ENCODE measurements around the gene MDM1. TPM values are rescaled to one million over a fixed set of nuclear protein-coding genes. Genes with fewer than 3 reads are reported as not detected.

The MDM1 gene
- total RNA-seq, 2 experiments from 2014 or later: 20.0 to 22.2 TPM

DNA sequence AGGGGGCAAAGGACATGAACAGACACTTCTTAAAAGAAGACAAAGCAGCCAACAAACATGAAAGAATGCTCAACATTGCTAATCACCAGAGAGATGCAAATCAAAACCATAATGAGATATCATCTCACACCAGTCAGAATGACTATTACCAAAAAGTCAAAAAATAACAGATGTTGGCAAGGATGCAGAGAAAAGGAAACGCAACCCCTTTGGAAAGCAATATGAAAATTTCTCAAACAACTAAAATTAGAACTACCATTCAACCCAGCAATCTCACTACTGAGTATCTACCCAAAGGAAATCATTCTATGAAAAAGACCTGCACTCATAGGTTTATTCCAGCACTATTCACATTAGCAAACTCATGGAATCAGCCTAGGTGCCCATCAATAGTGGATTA lies 25.6 kb downstream of the MDM1 start:
- H3K36me3 Mint-ChIP-seq: peaks cover 49% of the 10 kb centered on the region
- no peak for DNase-seq

DNA sequence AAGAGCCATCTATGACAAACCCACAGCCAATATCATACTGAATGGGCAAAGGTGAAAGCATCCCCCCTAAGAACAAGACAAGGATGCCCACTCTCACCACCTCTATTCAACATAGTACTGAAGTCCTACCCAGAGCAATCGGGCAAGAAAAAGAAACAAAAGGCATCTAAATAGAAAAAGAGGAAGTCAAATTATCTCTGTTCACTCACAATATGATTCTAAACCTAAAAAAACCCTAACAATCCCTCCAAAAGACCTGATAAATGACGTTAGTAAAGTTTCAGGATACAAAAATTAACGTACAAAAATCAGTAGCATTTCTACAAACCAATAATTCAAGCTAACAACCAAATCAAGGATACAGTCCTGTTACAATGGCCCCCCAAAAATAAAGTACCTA lies 26.9 kb downstream of the MDM1 start:
- Mint-ChIP-seq H3K27me3 (no peaks in the 10 kb centered on the region), H3K9me3 (peaks cover 10% of the 10 kb centered on the region), H3K4me1 (peaks cover 11% of the 10 kb centered on the region), H3K36me3 (peaks cover 61% of the 10 kb centered on the region), H3K27ac (no peak overlapping the region), H3K4me3 (no peak overlapping the region)
- no peak for DNase-seq

More for the DNA sequence above, 25.6 kb downstream of the MDM1 start:
- peaks cover 7% of the 10 kb centered on the region for H3K4me1 Mint-ChIP-seq
- H3K4me3 Mint-ChIP-seq: no peak overlapping the region
- H3K27me3 Mint-ChIP-seq: no peaks in the 10 kb centered on the region
- H3K27ac Mint-ChIP-seq: no peak overlapping the region
- peaks cover 2% of the 10 kb centered on the region for H3K9me3 Mint-ChIP-seq

DNA sequence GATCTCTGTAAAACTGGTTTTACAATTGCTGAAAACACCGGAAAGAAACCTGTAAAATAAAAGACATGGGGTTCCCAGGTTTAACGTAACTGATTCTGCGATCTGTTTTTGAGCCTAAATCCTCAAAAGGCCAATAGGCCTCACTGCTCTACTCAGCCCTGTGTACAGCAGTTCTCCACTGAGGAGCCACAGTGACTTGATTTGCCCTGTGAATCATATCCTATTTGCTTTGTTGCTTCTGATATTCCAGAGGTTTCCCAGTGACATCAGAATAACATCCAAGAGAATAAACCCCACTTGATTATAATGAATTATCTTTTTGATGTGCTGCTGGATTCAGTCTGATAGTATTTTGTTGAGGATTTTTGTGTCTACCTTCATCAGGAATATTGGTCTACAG lies 27.5 kb downstream of the MDM1 start:
- no peak for DNase-seq
- peaks cover 15% of the 10 kb centered on the region for H3K9me3 Mint-ChIP-seq
- no peak overlapping the region for H3K27ac Mint-ChIP-seq
- H3K4me3 Mint-ChIP-seq: no peak overlapping the region
- no peaks in the 10 kb centered on the region for H3K27me3 Mint-ChIP-seq
- H3K36me3 Mint-ChIP-seq: peaks cover 65% of the 10 kb centered on the region
- peaks cover 11% of the 10 kb centered on the region for H3K4me1 Mint-ChIP-seq

DNA sequence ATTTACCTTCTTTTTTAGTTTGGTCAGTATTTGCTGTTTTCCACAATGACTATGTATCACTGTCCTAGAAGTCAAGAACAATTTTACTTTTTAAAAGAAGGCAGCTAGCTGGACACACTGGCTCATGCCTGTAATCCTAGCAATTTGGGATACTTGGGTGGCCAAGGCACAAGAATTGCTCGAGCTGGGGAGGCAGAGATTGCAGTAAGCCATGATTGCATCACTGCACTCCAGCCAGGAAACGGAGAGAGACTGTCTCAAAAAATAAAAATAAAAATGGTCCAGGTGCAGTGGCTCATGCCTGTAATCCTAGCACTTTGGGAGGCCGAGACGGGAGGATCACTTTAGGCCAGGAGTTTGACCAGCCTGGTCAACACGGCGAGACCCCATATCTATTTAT lies 28.3 kb downstream of the MDM1 start:
- Mint-ChIP-seq H3K27me3 (no peaks in the 10 kb centered on the region), H3K9me3 (peaks cover 21% of the 10 kb centered on the region), H3K4me3 (no peak overlapping the region), H3K27ac (no peak overlapping the region), H3K36me3 (peaks cover 68% of the 10 kb centered on the region), H3K4me1 (peaks cover 11% of the 10 kb centered on the region)
- DNase-seq: no peak

DNA sequence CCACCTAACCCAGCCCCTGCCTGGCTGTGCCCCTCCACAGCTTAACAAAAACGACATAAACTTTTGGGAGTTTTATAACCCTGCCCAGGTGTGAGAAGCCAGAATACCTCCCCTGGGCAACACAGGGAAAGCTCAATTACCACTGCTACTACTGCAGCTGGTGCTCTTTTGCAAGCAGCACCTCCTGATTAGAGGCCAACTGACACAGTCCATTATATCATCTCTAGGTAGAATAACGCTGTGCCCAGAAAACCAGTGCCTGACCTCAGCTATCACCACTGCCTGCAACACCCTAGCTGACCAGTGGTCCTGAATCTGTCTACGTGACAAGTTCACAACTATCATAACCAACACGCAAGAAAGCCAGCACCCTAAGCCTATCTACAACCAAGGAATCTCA lies 34.2 kb downstream of the MDM1 start:
- peaks cover 20% of the 10 kb centered on the region for H3K9me3 Mint-ChIP-seq
- H3K4me3 Mint-ChIP-seq: no peak overlapping the region
- peaks cover 46% of the 10 kb centered on the region for H3K36me3 Mint-ChIP-seq
- no peak for DNase-seq
- no peaks in the 10 kb centered on the region for H3K27me3 Mint-ChIP-seq
- peaks cover 13% of the 10 kb centered on the region for H3K4me1 Mint-ChIP-seq
- H3K27ac Mint-ChIP-seq: no peak overlapping the region

DNA sequence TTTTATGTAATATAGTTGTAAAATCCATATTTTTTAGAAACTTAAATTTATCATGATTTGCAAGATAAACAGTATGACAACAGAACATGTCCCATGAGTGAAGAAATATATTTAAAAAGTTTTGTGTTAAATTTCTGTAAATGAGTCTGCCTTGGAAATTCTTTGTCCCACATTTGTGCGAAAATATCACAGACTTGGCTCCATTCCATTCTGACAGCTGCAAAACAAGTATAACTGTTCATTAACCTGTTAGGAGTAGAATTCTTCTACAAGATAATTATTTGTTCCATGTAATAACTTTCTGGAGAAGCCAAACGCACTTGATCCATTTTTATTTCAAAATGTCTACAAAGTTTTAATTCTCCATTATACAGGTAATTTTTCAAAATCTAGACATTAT lies 37.9 kb downstream of the MDM1 start:
- Mint-ChIP-seq H3K36me3 (peaks cover 18% of the 10 kb centered on the region), H3K27ac (no peak overlapping the region), H3K27me3 (no peaks in the 10 kb centered on the region), H3K4me1 (peaks cover 34% of the 10 kb centered on the region), H3K4me3 (no peak overlapping the region), H3K9me3 (peaks cover 2% of the 10 kb centered on the region)
- no peak for DNase-seq

DNA sequence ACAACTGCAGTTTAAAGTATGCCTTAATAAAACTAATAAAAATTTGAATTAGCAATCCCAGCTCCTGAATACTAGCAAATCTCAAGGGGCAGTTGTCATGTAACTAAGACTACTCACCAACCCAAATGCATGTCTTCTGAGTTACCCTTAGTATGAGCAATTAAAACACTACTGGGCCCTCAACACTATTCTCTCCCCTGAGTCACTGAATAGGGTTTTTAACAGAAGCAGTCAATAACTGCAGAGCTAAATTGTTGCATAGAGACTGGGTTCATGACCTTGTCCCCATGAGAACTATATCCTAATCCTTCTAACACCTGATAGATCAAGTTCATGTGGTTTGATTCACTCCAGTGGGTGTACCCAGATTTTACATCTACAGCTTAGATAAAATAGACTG lies 38.8 kb downstream of the MDM1 start:
- DNase-seq: no peak
- H3K4me3 Mint-ChIP-seq: no peak overlapping the region
- H3K9me3 Mint-ChIP-seq: peaks cover 1% of the 10 kb centered on the region
- no peaks in the 10 kb centered on the region for H3K27me3 Mint-ChIP-seq
- no peak overlapping the region for H3K27ac Mint-ChIP-seq
- H3K4me1 Mint-ChIP-seq: peaks cover 34% of the 10 kb centered on the region
- peaks cover 9% of the 10 kb centered on the region for H3K36me3 Mint-ChIP-seq

DNA sequence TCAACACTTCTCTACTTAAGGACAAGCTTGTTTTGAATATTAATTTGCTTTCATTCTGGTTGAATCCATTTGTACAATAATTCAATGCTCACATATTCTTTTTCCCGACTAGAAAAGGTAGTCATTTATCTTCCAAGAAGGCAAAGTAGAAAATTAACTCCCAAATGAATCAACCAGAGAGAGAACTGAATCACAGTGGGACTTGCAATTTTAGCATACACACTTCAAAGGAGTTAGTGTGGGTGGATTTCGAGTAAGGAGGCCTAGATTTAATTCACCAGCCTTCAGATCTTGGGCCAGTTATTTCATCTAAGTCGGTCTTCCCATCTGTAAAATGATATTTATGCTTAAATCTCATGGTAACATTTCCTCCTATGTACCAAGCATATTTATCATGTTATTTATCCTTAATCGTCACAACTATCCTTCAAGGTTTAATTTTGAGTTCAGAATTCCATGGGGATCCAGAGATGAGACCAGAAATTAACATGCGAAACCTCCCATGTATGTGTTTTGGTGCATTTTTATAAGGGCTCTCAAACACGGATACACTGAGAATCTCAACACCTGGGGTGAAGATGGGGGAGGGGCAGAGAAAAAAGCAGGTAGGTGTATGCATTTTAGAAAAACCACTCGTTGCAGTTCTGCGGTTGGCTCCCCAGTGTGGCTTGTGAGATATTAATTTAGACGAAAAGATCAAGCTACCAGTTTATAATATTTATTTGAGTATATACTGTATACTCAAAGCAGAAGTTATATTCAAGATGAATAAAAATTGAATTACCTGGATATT lies 39.8 kb downstream of the MDM1 start:
- Mint-ChIP-seq H3K4me3 (no peak overlapping the region), H3K27ac (no peak overlapping the region), H3K36me3 (peaks cover 6% of the 10 kb centered on the region)

DNA sequence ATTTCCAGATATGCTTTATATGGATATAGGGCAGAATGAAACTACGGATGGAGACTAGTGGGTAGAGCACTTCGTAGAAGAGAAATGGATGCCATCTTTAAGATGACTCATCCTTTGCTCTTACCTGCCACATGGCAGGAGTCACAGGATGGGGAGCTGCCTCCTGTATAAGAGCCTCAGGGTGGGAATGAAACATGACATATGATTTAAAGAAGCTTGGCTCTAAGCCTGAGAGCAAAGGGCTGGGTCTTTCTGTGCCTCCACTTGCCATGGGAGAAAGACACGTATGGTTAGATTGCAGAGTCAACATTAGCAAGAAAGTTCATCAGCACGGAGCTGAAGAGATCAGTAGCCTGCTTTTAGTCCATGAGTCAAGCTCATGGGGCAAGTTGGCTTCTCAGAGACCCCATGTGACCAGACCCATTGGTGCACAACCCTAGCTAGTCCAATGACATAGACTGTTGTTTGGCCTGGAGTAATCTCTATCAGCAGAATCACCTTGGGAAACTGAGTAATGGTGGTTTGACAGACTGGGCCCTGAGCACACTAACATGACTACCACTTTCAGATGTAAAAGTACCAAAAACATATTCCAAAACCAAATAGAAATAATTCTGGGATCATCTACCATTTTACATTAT lies 40.6 kb downstream of the MDM1 start:
- Mint-ChIP-seq H3K9me3 (peaks cover 2% of the 10 kb centered on the region), H3K4me1 (peaks cover 37% of the 10 kb centered on the region), H3K27me3 (no peaks in the 10 kb centered on the region), H3K36me3 (peaks cover 3% of the 10 kb centered on the region), H3K4me3 (no peak overlapping the region), H3K27ac (no peak overlapping the region)
- DNase-seq: no peak

More for the DNA sequence above, 39.8 kb downstream of the MDM1 start:
- H3K27me3 Mint-ChIP-seq: no peaks in the 10 kb centered on the region
- H3K9me3 Mint-ChIP-seq: peaks cover 2% of the 10 kb centered on the region
- DNase-seq: no peak
- peaks cover 34% of the 10 kb centered on the region for H3K4me1 Mint-ChIP-seq

DNA sequence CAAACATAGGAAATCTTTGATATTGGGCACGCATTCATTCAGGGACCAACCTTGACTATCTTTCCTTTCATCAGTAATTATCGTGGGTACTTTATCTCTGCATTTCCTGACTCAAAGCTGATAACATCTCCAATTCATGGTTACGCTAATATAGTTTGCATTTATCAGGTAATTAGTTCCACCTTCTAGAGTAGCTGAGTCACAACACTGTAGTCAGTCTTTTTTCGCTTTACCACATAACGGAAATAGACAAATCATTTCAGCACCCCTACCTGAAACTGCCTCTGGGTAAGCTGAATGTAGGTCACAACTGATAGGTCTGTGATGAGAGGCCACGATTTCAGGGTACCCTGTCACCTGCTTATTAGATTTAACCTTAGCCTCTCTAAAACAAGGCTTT lies 42.0 kb downstream of the MDM1 start:
- Mint-ChIP-seq H3K4me1 (peaks cover 37% of the 10 kb centered on the region), H3K36me3 (peaks cover 3% of the 10 kb centered on the region), H3K4me3 (no peak overlapping the region), H3K27me3 (no peaks in the 10 kb centered on the region), H3K9me3 (peaks cover 2% of the 10 kb centered on the region), H3K27ac (no peak overlapping the region)
- DNase-seq: peak; percentile 33

DNA sequence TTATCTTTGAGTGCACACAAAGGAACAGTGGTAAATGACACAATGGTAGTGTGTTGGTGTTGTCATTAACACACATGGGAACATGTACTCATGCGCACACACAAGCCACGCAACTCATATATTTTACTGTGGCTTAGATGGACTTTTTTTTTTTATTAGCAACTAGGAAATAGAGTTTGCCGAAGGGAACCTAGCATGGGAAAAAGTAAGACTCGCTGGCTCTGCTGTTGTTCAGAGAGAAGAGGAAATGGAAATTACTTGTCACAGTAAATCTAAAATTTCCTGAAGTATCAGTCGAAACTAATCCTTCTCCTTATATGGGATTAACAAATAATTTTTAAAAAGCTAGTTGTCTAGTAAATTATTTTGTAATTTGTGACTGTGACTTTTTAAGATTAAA lies 45.1 kb downstream of the MDM1 start:
- peaks cover 2% of the 10 kb centered on the region for H3K9me3 Mint-ChIP-seq

DNA sequence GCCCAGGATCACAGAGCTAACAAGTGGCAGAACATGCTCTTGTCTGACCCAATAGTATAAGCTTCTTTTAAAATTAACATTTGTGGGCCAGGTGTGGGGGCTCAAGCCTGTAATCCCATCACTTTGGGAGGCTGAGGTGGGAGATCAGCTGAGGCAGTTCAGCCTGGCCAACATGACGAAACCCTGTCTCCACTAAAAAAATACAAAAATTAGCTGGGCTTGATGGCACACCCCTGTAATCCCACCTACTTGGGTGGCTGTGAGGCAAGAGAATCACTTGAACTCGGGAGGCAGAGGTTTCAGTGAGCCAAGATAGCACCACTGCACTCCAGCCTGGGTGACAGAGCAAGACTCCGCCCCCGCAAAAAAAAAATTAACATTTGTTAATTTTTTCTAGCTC lies 45.8 kb downstream of the MDM1 start:
- no peak overlapping the region for H3K4me3 Mint-ChIP-seq
- H3K4me1 Mint-ChIP-seq: peaks cover 37% of the 10 kb centered on the region
- no peaks in the 10 kb centered on the region for H3K36me3 Mint-ChIP-seq
- H3K9me3 Mint-ChIP-seq: peaks cover 2% of the 10 kb centered on the region
- no peaks in the 10 kb centered on the region for H3K27me3 Mint-ChIP-seq
- no peak overlapping the region for H3K27ac Mint-ChIP-seq
- no peak for DNase-seq

More for the DNA sequence above, 45.1 kb downstream of the MDM1 start:
- Mint-ChIP-seq H3K27me3 (no peaks in the 10 kb centered on the region), H3K4me1 (peaks cover 37% of the 10 kb centered on the region), H3K36me3 (no peaks in the 10 kb centered on the region), H3K4me3 (no peak overlapping the region), H3K27ac (no peak overlapping the region)
- no peak for DNase-seq

DNA sequence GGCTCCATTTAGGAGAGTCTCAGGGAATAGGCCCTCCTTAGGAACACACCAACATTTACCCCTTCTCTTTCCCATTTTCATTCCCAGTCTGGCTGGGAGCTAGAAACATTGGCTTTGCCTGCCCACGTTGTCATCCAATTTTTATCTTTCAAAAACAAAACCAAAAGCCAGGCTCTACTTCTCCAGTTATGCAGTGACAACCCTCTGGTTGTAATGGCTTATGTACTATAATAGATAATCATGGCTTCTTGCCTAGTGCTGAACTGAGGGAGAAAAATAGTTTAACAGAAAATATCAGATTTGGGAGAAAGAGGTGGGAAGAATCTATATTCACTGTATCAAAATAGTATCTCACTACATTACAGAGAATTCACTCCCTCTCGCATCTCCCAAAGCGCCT lies 46.6 kb downstream of the MDM1 start:
- Mint-ChIP-seq H3K9me3 (peaks cover 2% of the 10 kb centered on the region), H3K36me3 (no peaks in the 10 kb centered on the region), H3K4me1 (peaks cover 39% of the 10 kb centered on the region), H3K27me3 (no peaks in the 10 kb centered on the region), H3K4me3 (no peak overlapping the region), H3K27ac (peak overlapping the region; percentile 51)
- no peak for DNase-seq

DNA sequence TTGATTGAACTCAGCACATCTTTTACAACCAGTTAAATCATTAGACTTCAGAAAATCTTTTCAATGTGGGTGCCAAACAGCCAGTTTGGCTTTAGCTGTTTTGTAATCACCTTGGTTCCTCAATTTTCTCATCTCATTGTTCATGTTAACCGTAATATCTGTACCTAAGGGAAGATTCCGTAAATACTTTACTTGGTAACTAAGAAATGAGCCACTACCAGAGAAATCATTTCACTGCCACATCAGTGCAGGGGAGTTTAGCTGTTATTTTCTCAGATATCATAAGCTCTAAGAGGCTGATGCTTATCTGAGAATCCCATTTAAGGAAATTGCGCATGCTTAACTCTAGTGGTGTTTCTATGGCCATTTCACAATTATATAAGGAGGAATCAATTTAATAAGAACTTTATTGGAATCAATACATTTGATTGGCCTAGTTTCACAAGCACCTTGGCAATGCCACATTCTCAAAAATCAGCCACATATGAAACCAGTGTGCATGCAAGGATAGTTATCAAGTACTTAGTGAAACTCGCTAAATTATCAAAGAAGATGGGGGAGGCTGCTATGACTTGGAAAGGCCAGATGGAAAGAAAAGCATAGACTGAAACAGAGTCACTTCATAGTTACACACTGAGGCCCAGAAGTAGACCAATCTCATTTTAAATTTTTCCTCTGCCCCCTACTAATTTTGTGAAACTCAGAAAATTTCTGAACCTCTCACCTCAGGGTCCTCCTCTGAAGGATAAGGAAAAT lies 50.7 kb downstream of the MDM1 start:
- H3K27me3 Mint-ChIP-seq: no peaks in the 10 kb centered on the region
- no peak for DNase-seq
- peak overlapping the region; percentile 86 for H3K27ac Mint-ChIP-seq
- H3K4me1 Mint-ChIP-seq: peaks cover 55% of the 10 kb centered on the region
- H3K9me3 Mint-ChIP-seq: no peaks in the 10 kb centered on the region
- H3K4me3 Mint-ChIP-seq: no peak overlapping the region
- no peaks in the 10 kb centered on the region for H3K36me3 Mint-ChIP-seq

DNA sequence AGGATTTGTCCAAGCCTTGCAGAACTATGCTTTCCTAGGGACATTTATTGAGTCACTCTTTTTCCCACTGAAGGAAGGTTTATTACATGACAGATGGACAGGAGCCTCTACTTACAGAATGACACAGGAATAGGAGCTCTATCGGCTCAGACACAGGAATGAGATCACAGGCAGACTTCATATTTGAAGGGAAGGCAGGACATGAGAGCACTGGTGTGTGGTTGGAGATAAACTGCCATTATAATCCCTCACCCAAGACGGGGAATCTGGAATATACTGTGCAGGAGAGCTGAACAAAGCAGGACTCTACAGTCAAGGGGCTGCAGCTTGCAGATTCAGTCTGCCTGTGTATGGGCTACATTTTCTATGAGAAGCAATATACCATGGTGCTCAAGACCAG lies 51.9 kb downstream of the MDM1 start:
- H3K36me3 Mint-ChIP-seq: no peaks in the 10 kb centered on the region
- no peaks in the 10 kb centered on the region for H3K27me3 Mint-ChIP-seq
- peaks cover 59% of the 10 kb centered on the region for H3K4me1 Mint-ChIP-seq

More for the DNA sequence above, 51.9 kb downstream of the MDM1 start:
- peak overlapping the region; percentile 27 for H3K27ac Mint-ChIP-seq
- no peaks in the 10 kb centered on the region for H3K9me3 Mint-ChIP-seq
- no peak overlapping the region for H3K4me3 Mint-ChIP-seq
- no peak for DNase-seq

All from activated naive CD8-positive, alpha-beta T cell treated with anti-CD3 and anti-CD28 coated beads for 36 hours (primary cell).